Neuron (in vitro differentiated cells): ENCODE measurements around the gene POLRMT.
"Not testable (repeated sequence)": the region's sequence is repeated elsewhere in the genome, so short reads cannot be mapped to it uniquely, and the experiment has no call there.

Source experiments
- H2AFZ ChIP-seq: one replicate; pipeline ENCODE4 v1.6.1; 2013; ENCODE audit warnings: low read depth, mild to moderate bottlenecking, inconsistent platforms, low read length, moderate library complexity
- H3K27me3 ChIP-seq: one replicate; pipeline ENCODE4 v1.6.1; 2013; ENCODE audit warnings: low read length; ENCODE audit not compliant: insufficient read depth
- H3K36me3 ChIP-seq: one replicate; pipeline ENCODE4 v1.6.1; 2013; ENCODE audit warnings: low read length; ENCODE audit not compliant: insufficient read depth
- H3K4me1 ChIP-seq: one replicate; pipeline ENCODE4 v1.6.1; 2013; ENCODE audit warnings: low read length; ENCODE audit not compliant: insufficient read depth
- H3K4me3 ChIP-seq: 2 replicates; pipeline ENCODE4 v1.5.1; 2013; ENCODE audit warnings: mild to moderate bottlenecking, low read length, moderate library complexity
- H3K9me3 ChIP-seq: one replicate; pipeline ENCODE4 v1.6.1; 2013; ENCODE audit warnings: low read length

The POLRMT gene

DNA sequence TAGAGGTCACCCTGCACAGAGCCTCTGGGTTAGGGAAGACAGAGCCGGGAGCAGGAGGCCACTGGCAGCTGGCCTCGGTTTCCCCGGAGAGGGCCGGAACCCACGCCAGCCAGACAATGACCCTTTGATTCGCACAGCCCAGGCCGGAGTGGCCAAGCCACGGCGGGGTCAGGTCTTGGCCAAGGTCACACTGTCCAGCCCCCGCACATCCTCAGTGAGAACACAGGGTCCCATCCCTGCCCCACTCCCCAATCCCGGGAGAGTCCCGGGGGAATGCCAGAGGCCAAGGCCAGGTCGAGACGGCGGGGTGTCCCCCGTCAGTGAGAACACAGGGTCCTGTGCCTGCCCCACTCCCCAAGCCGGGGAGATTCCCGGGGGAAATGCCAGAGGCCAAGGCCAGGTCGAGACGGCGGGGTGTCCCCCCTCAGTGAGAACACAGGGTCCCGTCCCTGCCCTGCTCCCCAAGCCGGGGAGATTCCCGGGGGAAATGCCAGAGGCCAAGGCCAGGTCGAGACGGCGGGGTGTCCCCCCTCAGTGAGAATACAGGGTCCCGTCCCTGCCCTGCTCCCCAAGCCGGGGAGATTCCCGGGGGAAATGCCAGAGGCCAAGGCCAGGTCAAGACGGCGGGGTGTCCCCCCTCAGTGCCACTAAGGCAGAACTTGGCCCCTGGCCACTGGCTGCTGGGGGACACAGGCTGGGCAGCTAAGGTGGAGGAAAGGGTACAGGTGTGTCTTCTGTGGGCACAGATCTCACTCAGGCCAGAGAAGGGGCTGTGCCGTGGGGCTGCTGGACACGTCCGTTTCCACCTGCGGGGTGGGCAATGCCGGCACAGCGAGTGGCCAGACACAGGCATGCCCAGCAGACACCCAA is 41.2 kb upstream of the POLRMT start:
- H3K4me3 ChIP-seq = no peak overlapping the region
- no peaks in the 10 kb centered on the region for H3K36me3 ChIP-seq
- no peaks in the 10 kb centered on the region for H3K9me3 ChIP-seq
- H3K27me3 ChIP-seq = peaks cover 4% of the 10 kb centered on the region
- peaks cover 22% of the 10 kb centered on the region for H3K4me1 ChIP-seq
- H2AFZ ChIP-seq = no peak overlapping the region

DNA sequence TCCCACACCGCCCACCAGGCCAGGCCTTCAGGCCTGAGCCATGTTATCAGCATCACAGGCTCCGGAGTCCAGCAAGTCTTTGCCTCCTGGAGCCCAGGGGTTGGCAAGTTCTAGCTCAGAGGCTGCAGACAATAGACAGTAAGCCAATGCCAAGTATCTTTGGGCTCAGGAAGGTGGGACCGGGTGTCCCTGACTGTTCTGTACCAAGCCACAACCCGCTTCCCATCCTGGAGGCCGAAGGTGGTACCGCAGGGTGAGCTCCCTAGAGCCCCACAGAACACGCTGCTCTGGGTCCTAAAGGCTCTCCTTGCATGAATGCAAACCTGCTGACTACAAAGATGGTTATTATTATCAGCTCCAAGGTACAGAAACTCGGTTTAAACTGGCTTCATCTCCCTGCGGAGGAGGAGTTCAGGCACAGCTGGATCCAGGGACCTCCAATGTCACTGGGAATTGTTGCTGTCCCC is 37.3 kb upstream of the POLRMT start:
- Histone ChIP-seq H2AFZ (no peak overlapping the region), H3K4me1 (peaks cover 15% of the 10 kb centered on the region), H3K27me3 (no peaks in the 10 kb centered on the region), H3K36me3 (no peaks in the 10 kb centered on the region), H3K4me3 (no peak overlapping the region), H3K9me3 (peaks cover 14% of the 10 kb centered on the region)

DNA sequence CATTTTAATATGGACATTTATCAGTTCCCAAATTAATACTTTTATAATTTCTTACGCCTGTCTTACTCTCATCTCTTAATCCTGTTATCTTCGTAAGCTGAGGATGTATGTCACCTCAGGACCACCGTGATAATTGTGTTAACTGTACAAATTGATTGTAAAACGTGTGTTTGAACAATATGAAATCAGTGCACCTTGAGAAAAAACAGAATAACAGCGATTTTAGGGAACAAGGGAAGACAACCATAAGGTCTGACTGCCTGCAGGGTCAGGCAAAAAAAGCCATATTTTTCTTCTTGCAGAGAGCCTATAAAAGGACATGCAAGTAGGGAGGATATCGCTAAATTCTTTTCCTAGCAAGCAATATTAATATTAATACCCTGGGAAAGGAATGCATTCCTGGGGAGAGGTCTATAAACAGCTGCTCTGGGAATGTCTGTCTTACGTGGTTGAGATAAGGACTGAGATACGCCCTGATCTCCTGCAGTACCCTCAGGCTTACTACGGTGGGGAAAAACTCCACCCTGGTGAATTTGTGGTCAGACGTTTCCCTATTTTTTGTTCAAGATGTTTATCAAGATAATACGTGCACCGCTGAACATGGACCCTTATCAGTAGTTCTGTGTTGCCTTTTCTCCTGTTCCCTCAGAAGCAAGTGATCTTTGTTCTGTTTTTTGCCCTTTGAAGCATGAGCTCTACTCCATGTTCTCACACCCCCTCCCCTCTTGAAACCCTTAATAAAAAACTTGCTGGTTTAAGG is 35.5 kb upstream of the POLRMT start:
- H3K27me3 ChIP-seq, H3K4me1 ChIP-seq, H2AFZ ChIP-seq, H3K4me3 ChIP-seq, H3K36me3 ChIP-seq: not testable (repeated sequence)
- H3K9me3 ChIP-seq = peaks cover 14% of the 10 kb centered on the region

DNA sequence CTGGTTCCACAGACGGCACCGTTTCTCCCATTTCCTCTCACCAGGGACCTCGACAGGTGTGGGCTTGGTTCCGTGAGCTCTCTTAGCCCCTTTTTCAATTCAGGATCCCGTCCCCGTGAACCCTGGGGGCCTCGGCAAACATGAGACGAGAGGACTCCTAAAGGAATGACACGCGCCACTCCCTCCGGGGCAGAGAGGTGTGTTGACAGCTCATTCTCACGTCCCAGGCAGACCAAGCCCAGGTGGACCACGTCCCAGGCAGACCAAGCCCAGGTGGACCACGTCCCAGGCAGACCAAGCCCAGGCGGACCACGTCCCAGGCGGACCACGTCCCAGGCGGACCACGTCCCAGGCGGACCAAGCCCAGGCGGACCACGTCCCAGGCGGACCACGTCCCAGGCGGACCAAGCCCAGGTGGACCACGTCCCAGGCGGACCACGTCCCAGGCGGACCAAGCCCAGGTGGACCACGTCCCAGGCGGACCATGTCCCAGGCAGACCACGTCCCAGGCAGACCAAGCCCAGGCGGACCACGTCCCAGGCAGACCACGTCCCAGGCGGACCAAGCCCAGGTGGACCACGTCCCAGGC is 33.7 kb upstream of the POLRMT start:
- H3K9me3 ChIP-seq = peaks cover 14% of the 10 kb centered on the region
- not testable (repeated sequence) for H3K27me3 ChIP-seq

DNA sequence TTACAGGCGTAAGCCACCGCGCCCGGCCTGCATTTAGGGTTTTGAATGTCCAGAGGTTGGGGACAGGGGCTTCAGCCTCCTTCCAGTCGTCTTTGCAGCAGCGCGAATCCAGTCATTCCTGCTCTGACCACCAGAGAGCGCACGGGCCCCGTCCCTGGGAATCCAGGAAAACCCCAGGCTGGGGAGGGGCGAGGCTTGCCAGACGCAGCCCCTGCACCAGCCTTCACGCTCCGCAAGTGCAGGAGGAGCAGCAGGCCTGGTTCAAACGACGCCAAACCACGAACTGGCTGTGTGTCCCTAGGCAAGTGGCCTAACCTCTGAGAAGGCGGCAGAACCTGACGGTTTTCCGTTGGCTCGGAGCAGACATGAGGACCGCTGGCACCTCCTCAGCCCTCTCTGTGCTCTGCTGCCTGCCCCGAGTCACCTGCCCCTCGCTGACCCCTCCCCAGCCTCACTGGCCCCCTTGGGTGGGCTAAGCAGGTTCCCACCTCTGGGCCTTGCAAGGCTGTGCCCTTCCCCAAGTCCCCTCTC is 31.6 kb upstream of the POLRMT start:
- Histone ChIP-seq H3K4me1 (peaks cover 21% of the 10 kb centered on the region), H3K4me3 (no peak overlapping the region), H3K27me3 (no peaks in the 10 kb centered on the region), H3K36me3 (no peaks in the 10 kb centered on the region), H2AFZ (no peak overlapping the region), H3K9me3 (peaks cover 14% of the 10 kb centered on the region)

More for the DNA sequence above, 33.7 kb upstream of the POLRMT start:
- H2AFZ ChIP-seq, H3K36me3 ChIP-seq, H3K4me1 ChIP-seq, H3K4me3 ChIP-seq: not testable (repeated sequence)

DNA sequence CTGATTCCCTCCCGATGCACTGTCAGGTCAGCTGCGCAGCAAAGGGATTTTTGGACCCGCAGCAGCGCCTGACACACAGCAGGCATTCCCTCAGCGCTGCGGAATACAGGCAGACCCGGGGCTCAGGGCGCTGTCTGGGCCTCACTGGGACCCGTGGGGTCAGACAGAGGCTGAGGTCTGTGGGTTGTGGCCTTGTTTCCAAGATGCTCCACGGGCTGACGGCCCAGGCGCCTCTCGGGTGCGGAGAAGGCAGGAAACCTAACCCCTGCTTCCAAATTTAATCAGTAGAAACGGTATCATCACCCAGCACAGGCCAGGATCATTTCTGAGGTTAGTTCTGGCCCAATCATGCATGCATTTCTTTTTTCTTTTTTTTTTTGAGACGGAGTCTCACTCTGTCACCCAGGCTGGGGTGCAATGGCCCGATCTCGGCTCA is 30.4 kb upstream of the POLRMT start:
- peaks cover 2% of the 10 kb centered on the region for H3K36me3 ChIP-seq
- H2AFZ ChIP-seq = peak overlapping the region; percentile 23
- no peaks in the 10 kb centered on the region for H3K27me3 ChIP-seq
- peaks cover 24% of the 10 kb centered on the region for H3K4me1 ChIP-seq
- peak overlapping the region; percentile 41 for H3K4me3 ChIP-seq
- H3K9me3 ChIP-seq = peaks cover 10% of the 10 kb centered on the region

DNA sequence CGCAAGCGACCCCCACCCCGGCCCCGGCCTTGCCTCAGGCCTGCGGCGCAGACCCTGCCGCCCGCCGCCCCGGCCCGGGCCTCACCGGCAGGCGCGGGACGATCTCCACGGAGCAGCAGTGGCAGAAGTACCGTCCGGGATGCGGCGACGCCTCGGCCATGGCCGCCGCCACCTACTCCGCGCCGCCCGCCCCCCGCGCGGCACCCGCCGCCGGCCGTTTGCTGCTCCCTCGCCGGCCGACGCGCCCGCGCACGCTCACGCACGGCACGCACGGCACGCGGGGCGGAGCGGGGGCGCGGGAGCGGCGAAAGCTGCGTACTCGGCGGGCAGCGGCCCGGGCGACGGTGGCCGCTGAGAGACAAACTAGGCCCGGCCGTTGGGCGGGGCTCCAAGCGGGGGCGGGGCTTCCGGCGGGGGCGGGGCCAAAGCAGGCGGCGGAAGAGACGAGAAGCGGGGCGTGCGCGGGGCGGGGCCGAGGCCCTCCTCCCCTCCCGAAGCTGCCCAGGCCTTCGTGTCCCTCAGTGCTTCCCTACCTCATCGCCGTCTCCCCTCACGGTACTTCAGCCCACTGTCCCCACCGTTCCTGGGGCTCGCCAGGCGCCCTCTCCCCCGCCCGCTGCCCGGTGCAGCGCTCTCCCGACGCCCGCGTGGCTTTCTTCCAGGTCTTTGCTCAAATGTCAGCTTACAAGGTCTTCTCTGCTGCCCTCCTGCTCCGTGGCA is 29.8 kb upstream of the POLRMT start, which contains the start of gene RNF126:
Gene RNF126 (minus strand): TSS at position 253 of the 720 bp plus-strand sequence. CDS start 93 bp downstream, at position 160.
- peaks cover 4% of the 10 kb centered on the region for H3K36me3 ChIP-seq
- H3K27me3 ChIP-seq = no peaks in the 10 kb centered on the region
- peaks cover 10% of the 10 kb centered on the region for H3K9me3 ChIP-seq
- H3K4me1 ChIP-seq = peaks cover 29% of the 10 kb centered on the region
- H3K4me3 ChIP-seq = peak within 1 kb of the TSS; percentile 77
- H2AFZ ChIP-seq = peak within 1 kb of the TSS; percentile 23

DNA sequence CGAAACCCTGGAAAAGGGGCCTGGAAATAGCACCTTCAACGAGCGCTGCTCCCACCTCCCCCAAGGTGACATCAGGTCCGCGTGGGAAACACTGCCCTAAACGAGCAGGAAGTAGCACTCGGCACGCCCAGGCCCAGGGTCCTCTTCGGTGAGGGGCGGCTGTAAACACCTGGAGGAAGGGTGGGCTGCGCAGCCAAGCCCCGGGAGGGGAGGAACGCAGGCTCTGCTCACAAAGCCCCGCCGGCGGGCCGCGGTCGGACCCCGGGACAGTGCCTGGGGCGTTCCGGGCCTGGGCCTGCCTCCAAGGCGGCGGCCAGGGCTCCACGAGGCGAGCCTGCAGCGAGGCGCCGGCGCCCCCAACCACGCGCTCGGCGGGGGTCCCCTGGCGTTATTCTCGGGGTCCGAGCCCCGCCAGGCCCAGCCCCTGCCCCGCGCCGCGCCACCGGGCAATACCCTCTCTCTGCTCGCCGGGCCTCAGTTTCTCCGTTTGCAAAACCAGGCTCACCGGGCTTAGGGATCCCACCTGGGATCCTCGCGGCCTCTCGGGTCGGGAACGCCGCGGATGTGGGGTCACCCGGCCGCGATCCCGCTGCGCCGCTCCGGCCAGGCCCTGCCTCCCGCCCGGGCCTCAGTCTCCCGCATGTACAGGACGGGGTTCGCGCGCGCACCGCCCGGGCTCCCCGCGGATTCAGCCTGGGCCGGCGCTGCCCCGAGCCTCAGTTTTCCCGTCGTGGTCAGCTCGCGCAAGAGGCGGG is 29.0 kb upstream of the POLRMT start:
- H3K36me3 ChIP-seq = peaks cover 4% of the 10 kb centered on the region
- peak overlapping the region; percentile 77 for H3K4me3 ChIP-seq
- no peaks in the 10 kb centered on the region for H3K27me3 ChIP-seq
- H2AFZ ChIP-seq = no peak overlapping the region
- peaks cover 34% of the 10 kb centered on the region for H3K4me1 ChIP-seq
- H3K9me3 ChIP-seq = peaks cover 7% of the 10 kb centered on the region

DNA sequence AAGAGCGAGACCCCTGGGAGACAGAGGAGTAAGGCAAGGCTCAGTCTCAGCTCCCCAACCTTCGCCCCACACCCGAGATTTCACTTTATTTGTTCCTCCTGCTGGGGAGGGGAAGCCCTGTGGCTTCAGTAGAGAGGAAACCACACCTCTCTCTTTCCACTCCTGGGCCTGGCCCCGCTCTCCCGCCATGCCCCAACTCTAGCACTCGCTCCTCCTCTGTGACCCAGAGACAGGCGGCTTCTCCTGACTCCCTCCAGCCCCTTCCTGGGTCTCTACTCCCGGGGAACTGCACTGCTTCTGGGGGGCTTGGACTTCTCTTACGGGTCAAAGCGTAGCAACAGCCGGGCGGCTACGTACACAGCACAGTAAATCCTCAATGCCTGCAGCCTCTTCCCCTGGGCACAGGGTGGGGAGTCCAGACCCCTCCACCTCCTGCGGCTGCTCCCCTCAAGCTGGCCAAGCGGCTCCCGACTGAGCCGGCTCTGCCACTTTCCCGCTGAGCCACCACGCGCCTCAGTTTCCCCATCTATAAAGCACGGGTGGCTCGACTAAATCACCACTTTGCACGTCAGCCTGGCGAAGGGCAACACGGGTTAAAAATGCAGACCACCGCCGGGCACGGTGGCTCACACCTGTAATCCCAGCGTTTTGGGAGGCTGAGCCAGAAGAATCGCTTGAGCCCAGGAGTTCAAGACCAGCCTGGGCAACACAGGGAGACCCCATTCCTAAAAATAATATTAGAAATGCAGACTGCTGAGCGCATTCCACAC is 28.3 kb upstream of the POLRMT start:
- no peak overlapping the region for H2AFZ ChIP-seq

DNA sequence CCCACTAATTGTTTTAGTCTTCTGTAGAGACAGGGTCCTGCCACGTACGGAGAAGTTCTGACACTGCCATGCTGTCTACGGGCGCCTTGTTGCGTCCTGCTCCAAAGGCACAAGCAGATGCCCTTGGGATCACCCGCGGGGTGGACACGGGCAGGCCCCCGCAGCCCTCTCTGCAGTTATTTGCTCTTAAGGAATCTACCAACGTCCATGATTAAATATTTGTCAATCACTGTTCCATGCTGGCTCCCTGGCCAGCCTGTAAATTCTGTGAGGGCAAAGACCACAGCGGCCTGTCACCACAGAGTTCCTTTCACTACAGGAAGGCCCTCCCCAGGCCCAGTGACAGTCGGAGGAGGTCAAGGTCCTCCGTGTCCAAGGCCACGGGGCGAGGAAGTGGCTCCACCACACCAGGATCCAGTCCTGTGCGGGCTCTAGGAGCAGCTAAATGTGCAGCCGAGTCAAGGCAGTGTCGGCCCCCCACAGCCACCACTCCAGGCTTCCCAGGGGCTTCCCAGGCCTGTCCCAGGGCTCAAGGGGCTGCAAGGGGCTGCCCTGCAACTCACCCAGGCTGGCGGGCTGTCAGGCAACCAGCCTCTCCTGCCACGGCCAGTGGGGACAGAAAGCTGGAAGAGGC is 27.6 kb upstream of the POLRMT start:
- H3K36me3 ChIP-seq = peaks cover 9% of the 10 kb centered on the region
- no peaks in the 10 kb centered on the region for H3K9me3 ChIP-seq
- H3K4me1 ChIP-seq = peaks cover 34% of the 10 kb centered on the region
- no peak overlapping the region for H2AFZ ChIP-seq
- peak overlapping the region; percentile 77 for H3K4me3 ChIP-seq
- H3K27me3 ChIP-seq = no peaks in the 10 kb centered on the region

More for the DNA sequence above, 28.3 kb upstream of the POLRMT start:
- peaks cover 9% of the 10 kb centered on the region for H3K36me3 ChIP-seq
- peaks cover under 1% of the 10 kb centered on the region for H3K9me3 ChIP-seq
- H3K27me3 ChIP-seq = no peaks in the 10 kb centered on the region
- H3K4me3 ChIP-seq = peak overlapping the region; percentile 77
- H3K4me1 ChIP-seq = peaks cover 34% of the 10 kb centered on the region
